NCI-H1417 treated with DMSO at 0.1 percent for 48 hours (cell line): ENCODE data around the gene CHD6.

Experiments
- DNase-seq: peaks from one replicate; lab custom pipeline; 2025; lab: John Stamatoyannopoulos, UW

Gene CHD6

DNA sequence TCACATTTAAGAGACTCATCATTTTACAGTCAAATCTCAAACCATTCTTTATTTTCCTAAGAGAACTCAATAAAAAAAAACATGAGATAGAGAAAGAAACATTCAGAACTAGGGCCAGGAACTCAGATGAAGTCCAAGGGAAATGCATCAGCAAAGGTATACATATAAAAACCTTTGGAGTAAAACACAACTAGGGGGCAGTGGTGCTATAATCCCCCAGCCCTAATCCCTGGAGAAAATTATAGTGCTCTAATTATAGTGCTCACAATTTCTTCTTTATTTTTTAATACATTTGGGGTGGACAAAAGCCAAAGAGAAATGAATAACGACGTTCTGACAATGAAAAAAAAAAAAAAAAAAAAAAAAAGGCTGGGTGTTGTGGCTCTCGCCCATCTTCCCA is 151.0 kb downstream of the CHD6 start:
- no peak for DNase-seq

DNA sequence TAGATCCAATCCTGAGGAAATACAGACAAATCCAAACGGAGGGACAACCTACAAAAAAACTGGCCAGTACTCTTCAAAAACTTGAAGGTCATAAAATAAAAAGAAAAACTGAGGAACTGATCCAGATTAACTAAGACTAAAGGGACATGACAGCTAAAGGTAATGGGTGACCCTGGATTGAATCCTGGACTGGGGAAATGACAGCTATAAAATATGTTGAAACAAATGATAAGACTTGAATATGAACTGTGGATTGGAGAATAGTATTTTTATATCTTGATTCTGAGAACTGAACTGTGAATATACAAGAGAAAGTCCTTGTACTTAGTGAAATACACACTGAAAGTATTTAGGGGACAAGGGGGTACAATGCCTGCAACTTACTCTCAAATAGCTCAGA is 154.6 kb downstream of the CHD6 start:
- no peak for DNase-seq

DNA sequence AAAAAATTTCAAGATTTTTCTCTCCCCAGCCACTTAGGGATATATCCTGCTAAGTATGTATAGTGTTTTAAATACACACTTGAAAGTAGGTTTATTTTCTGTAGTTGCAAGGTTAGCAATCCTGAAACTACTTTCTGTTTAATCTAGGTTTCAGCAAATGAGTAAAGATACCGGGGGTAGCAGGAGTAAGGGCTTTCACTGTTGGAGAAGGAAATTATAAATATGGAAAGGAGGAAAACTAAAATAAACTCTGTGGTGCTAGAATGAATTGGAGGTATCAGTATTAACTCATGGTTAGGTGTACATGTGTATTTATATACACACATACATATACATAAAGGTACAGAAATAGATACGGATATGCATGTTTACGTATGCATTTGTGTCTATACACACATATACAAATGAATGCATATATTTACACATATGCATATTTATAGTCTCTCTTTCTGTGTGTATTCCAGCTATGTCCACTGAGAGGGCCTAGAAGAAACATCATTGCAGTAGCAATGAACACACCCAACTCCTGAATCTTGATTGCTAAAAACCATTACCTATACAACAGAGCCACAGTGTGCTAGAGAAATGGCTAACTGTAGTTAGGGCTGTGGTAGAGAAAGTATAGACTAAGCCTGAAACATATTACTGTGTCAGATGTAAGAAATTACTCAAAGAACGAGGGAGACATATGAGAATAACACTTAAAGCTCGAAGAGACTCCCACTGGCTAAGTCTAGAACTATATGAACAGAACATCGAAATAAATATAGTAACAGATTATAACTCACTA is 155.6 kb downstream of the CHD6 start:
- DNase-seq = no peak

DNA sequence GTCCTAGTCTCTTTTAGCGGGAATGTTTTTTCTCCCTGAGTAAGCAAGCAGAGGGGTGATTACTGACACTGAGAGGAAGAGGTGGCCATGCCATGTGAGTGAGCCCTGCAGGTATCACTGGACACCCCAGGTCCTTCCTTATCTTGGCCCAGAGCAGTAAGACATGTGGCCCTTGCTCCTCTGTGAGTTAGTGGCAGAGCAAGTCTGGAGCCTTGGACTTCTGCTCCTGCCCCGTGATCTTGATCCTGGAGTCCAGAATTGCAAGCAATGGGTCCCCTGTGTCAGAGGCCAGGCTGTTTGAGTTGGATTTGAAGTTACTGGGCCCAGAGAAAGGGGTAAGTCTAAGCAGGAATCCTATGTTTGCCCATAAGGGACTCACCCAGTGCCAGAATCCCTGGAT is 159.4 kb downstream of the CHD6 start:
- DNase-seq = no peak

DNA sequence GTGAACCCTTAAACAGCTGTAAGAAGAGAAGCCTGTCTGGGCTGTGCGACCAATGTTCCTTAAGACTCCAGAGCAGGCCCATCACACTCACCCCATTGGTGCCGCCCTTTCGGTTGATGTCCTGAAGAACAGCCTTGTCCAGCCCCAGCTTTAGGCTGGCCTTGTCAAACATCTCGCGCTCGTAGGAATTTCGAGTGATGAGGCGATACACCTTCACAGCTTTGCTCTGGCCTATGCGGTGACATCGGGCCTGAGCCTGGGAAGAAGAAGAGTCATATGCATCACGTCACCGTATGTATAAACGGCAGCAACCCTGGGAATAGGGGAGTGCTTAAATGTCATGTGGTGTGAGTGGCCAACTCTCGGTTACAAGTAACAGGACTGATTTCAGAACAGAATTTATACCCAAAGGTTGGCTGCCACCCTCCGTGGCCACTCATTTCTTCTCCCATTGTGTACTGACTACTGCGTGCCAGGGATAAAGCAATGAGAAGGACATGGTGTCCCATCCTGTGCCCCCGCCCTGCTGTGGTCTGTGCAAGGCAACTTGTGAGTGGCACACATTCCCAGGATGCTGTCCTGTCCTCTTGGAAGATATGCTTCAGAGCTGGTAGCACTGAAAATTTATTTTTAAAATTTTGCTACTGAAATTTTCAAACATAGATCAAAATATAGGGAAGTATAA is 160.9 kb downstream of the CHD6 start:
- DNase-seq = no peak

DNA sequence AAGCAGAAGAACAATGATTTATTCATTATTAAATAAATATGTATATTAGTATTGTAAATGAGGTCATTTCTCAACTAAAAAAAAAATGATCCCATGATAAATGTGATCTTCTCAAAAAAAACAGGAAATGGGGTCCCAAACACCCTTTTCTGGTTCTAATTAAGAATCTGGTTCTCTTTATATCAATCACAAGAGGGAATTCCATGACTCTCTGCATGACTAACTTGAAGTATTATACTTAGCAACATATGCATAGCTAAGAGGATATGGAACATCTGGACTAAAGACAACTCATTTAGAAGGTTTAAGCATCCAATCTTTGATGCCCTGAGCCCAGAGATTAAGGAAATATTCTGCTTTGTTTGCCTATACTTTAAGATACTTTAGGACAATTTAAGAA is 161.8 kb downstream of the CHD6 start:
- DNase-seq = no peak

DNA sequence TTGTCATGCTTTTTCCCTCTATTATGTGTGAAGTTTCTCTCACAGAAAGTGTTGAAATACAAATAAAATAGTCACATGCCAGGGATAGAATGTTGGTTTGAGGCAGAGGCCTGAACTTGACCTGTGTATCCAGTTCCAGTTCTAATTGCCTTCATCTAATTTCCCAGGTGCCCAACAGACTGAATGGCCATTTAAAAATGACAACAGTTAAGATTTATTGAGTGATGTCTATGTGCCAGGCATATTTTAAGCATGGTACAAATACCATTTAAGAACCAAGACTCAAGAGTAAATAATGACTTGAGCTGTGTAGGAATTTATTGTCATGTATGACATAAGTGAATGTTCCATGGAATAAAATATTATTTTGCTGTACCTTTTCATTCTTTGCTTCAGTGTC is 163.9 kb downstream of the CHD6 start:
- DNase-seq = no peak

DNA sequence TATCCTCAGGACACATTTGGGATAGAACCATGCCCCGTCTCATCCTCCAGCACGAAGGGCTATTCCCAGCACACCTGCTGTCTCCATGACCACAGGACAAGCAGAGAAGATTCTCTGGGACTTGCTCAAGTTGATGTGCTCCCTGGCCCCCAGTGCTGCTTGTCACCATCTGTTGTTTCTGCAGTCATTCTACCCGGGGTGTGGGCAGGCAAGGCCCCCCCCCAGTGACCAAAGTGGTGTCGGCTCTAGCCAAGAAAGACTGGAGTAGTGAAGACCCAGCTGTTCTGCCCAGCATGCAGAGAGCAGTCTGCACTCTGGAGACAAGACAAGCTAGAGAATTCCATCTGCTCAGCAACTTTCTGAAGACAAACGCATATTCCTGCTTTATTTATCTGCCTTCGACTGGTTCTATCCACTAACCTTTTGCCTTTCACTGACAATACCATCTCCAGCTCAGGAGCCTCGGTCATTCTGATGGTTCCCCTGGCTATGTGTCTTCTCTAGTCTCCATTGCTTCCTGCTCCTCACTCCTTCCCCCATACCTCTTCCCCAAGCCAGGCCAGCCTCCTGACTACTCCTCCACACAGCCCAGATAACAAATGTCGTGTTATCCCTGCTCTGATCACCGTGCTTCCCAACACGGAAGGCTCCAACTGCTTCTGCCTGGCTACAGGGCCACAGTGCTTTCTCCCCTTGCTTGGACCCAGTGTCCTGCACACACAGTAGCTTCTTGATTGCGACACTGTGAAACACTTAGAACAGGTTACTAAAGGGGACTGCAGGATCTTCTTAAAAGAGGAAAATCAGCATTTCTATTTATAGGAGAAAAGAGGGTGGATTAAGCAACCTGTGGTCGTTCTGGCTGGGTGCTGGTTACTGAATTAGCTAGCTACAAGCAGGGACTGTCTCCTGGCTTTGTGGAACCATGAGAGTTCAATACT is 164.9 kb downstream of the CHD6 start:
- no peak for DNase-seq

DNA sequence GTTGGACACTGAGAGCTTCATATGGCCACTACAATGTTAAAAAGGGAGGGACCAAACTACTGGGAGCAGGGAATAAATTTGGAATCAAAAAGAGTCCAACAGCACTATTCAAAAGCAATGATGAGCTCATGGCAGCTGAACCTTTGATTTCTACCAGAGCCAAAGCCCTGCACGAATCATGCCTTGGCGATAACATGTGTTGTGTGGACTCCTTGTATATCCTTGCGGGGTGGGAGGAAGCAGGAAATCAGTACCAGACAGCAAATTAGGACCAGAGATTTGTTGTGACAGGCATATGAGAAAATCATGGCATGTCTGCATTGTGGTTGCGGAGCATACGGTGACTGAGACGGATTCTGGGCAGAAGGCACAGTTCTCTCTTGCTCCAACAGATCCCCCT is 166.0 kb downstream of the CHD6 start:
- no peak for DNase-seq

DNA sequence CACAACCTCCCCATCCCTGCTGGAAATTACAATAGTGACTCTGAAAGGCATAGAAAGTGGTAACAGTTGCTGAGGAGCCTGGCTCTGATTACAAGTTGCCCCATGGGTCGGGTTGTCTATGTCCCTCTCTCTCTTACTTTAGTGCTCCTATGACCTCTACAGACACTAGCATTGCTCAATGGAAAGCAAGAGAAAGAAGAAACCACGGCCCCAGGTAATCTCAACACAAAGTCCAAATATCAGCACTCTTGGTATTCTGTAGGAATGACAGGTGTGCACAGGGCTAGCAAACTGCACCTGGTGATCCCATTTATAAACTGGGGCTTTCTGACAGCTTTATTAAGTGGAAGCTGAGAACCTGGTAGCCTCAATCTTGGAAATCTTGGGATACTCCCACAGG is 171.2 kb downstream of the CHD6 start:
- no peak for DNase-seq

DNA sequence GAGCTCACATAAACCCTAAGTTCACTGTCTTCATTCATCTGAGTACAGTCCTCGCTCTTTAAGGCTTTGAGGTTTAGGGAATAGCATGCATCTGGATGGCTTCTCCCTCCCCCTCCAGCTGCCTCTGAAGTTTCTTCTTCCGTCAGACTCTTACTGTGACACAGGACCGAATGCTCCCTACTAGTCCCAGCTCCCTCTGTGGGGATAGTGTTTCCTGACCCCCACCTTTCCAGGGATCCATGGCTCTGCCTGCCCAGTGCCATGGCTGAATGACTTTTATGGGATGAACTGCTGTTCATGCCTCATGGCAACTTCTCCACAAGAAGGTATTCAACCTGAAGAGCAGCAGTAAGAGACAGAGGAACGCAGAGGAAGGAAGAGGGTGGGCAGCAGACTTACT is 171.7 kb downstream of the CHD6 start:
- no peak for DNase-seq

DNA sequence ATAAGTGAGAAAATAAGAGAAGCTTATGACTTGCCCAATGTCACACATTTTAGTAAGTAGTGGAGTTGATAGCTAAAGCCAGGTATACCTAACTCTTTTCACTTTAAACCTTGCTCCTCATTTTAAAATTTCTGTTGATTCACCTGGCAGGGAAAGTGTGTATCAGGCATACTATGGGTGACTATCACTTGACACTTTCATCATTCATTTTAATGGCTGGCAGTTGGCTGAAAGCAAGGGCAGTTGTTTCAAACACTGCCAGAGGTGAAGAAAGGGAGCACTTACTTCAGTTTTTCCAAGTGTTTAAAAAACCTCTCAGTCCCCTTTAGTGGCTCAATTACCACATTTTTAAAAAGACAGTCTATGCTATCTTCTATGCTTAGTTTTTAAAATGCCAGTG is 173.4 kb downstream of the CHD6 start:
- DNase-seq = no peak

DNA sequence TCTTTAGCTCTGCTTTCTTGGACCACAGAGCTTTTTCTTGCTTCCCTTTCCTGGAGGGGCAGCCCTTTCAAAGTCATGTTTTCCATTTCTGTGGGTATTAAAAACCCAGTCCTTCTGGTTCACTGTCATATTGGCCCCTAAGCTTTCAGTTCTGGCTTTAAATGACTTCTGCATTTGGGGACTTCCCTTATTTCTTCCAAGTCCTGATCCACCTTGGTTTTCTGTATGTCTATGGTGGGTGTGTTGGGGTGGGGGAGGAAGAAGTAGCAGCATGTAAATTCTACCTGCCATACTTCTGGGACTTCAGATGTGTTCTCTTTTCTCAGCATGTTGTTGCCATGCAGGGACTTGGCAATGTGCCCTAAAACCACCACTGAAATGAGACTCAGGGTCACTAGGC is 174.5 kb downstream of the CHD6 start:
- no peak for DNase-seq

DNA sequence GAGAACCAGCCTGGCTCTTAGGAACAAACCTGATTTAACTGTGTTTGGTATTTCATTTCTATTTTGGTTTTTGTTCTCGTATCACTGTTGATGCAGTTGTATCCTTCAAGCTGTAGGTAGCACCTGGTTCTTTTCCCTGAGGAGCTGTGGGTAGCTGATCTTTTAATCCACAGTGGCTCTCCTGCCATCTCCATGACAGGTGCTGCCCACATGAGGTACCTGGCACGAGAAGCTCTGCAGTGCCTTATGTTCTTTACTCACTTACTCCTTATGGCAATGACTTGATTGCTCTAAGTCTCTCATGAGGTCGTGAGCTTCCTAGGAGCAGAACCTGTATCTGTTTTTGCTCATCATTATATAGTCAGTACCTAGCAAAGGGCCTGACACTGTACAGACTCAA is 177.3 kb downstream of the CHD6 start:
- no peak for DNase-seq

DNA sequence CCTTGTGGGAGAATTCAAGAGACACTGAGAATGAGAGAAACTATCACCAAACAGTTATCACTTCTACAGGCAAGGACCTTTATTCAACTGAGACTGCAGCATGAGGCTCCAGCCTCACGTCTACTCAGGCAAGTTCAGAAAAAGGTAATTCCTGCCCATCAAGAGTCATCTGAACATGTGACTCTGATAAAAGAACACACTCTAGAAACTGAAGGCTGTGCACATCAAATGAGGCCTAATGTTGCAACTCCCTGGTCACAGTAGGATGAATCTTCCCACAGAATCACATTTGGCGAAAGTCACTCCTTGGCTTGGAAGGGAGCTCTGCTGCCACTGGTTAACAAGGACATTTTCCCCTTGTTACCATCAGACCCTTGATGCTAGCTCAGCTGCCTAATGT is 180.3 kb downstream of the CHD6 start:
- no peak for DNase-seq

DNA sequence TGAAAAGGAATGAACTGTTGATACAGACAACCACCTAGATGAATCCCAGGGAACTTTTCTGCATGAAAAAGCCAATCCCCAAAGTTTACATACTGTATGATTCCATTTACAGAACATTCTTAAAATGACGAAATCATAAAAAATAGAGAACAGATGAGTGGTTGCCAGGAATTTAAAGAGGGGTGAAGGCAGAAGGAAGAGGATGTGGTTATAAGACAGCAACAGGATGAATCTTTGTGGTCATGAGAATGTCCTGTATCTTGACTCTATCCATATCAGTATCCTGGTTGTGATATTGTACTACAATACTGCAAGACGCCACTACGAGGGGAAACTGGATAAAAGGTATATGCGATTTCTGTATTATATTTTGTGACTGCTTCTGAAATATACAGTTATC is 181.5 kb downstream of the CHD6 start:
- DNase-seq = no peak

DNA sequence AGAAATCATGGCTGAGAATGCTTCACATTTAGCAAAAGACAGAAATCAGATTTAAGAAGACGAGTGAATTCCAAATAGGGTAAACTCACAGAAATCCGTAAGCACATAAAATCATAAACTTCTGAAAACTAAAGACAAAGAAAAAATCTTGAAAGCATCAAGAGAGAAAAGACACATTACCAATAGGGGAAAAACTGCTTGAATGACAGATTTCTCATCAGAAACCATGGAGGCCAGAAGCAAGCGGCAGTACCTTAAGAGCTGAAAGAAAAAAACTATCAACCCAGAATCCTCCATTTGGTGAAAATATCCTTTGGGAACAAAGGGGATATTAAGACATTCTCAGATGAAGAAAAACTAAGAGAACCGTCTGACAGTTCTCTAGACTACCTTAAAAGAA is 185.0 kb downstream of the CHD6 start:
- DNase-seq = no peak

DNA sequence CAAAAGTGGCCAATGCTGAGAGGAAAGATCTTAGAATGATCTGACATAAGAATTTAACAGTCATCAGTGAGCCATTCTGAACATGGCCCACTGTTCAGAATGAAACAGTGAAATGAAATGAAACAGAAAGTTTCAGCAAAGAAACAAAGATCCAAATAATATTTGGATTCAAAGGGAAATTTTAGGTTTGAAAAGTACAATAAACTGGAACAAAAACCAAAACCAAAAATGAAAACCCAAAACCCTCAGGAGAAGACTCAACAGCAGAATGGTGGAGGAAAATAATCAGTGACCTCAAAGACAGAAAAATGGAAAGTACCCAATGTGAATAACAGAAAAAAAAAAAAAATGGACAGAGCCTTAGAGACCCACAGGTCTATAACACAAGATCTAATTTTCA is 185.4 kb downstream of the CHD6 start:
- no peak for DNase-seq

DNA sequence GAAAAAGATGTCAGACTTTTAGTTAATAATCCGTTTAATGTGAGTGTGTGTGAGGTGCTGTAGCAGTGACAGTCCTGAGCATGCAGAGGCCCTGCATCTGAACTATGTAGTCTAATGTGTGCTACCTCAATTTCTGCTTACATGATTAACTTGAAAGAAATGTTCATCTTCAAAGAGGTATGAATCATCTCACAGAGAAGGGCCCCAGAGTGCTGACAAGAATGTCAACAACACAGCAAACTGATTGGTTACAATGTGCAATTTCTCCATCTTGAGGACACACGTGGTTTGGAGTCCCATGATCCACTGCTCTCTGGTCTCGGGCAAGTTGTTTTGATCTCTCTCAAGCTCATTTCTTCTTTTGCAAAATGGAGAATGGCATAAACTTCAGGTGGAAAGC is 189.9 kb downstream of the CHD6 start:
- DNase-seq = no peak

DNA sequence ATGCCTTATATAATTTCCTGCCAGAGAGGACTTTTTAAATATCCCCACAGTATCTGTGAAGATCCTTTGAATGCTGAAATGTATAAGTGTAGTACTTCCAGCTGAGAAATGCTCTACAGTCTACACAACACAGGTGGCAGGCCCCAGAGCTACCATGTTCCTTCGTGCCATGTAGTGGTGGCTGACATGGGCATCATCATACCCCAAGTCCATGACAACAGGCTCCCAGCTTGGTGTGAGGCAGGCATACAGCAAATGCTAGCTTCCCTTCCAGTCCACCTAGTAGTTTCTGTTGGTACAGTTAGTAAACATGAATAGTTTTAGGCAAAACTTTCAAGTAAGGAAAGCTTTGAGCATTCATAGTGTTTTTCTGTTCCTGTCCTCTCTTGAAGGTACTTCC is 190.3 kb downstream of the CHD6 start:
- no peak for DNase-seq

DNA sequence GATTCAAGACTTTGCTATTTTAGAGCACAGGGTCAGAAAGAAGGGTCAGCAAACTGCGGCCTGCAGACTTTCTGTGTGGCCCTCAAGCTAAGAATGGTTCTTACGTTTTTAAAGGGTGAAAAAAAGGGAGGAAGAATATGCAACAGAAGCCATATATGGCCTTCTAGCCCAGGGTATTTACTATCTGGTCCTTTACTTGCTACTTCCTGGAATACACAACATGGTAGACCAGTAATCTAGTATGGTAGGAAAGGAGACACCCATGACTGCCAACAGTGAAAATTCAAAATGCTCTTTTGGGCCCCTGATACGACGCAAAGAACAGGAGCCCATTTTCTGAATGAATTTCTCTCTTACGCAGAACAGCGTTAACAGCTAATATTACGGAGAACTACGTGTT is 191.2 kb downstream of the CHD6 start:
- DNase-seq = no peak

DNA sequence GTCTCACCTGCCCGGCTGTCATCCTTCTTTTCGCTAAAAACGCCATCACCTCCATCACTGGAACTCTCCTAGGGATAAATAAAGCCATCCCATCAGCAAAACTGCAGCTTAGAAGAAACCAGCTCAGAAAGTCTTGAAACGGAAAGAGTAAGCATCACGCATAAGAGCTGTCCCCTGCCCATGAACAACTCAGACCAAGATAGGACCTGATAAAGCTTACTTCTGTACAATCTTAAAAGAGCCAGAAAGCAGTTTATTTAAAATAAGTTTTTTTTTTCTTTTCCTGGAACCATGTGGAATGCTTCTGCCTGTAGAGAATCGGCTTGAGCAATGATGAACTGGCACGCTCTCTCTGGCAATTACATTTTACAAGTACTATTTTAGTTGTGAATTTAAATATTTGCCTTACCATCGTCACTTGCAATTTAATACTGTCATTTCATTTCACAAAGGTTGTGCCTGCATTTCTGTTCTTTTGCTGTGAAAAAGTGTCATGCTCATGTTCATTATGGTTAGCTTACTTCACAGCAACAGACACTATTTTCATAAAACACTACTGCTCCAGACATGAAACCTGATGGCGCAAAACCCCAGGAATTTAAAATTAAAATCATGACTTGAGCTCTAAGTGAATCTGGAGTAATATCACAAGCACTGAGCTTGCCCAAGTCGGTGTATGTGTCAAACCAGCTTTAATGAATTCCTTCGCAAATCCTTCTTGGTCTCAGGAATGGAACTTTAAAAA is 191.9 kb downstream of the CHD6 start:
- DNase-seq = no peak
